ENCODE measurements around the gene UBL4A. TPM values are rescaled to one million over a fixed set of nuclear protein-coding genes. Genes with fewer than 3 reads are reported as not detected.

UBL4A gene
- total and polyA plus RNA-seq, 9 of the 15 experiments (the other 6 are each of a cell fraction or from before 2014, with no cell fraction given): 15.2 to 140 (median 100) TPM

GRCh38 chrX:154532690-154533089 lies 46.3 kb upstream of the UBL4A start (continued):
- TF ChIP-seq TRIM28 (IDR thresholded peaks at IDR 0.05): no peak

- 100% methylated on average over 2 of the region's 16 CpGs for WGBS (ENCODE audit: insufficient coverage, low coverage, missing lambda C conversion rate)
- intact Hi-C loops (cut with micrococcal nuclease): no loop called here
- no peak for DNase-seq (ENCODE audit: extremely low read depth in 1 of 4, low spot score in 3 of 4)
- H2AFZ ChIP-seq (ENCODE audit: low read depth, low read length): no peak overlapping the region
- H4K20me1 ChIP-seq (replicated peaks; ENCODE audit: control insufficient read depth, insufficient read depth, low read length): no peaks in the 10 kb centered on the region
- peaks cover 56% of the 10 kb centered on the region; the same call in 2 of the 3 replicates for H3K36me3 ChIP-seq (ENCODE audit: control insufficient read depth, insufficient read depth, low read length)
- no peaks in the 10 kb centered on the region for H3K27me3 ChIP-seq (ENCODE audit: control insufficient read depth in 2 of 2, insufficient read depth in 2 of 2, low read length in 2 of 2)
- H3K79me2 ChIP-seq (ENCODE audit: control insufficient read depth, insufficient read depth, low read length): peaks cover 10% of the 10 kb centered on the region
- H3K27ac ChIP-seq (ENCODE audit: extremely low read depth, low read depth, low read length): no peak overlapping the region
- H3K4me3 ChIP-seq: no peak overlapping the region
- TF ChIP-seq SOX6 (IDR thresholded peaks at IDR 0.05) (no peak), CCAR2 (IDR thresholded peaks at IDR 0.05; ENCODE audit: low read depth, low read length) (no peak), ZNF512 (tag; IDR thresholded peaks at IDR 0.05) (no peak), ILK (tag; IDR thresholded peaks at IDR 0.05; ENCODE audit: borderline replicate concordance, low read depth) (no peak), ZNF695 (CRISPR knock-in tag; IDR thresholded peaks at IDR 0.05) (no peak), ZNF146 (CRISPR knock-in tag; IDR thresholded peaks at IDR 0.05; ENCODE audit: unreplicated experiment) (no peak), BCOR (IDR thresholded peaks at IDR 0.05) (no peak), HCFC1 (IDR thresholded peaks at IDR 0.05; ENCODE audit: low read depth, low read length) (no peak), MYC (IDR thresholded peaks at IDR 0.05; ENCODE audit: low read depth, low read length) (no peak), MYC (CRISPR knock-in tag; IDR thresholded peaks at IDR 0.05; ENCODE audit: borderline replicate concordance, low read depth) (no peak), UBTF (IDR thresholded peaks at IDR 0.05; ENCODE audit: borderline replicate concordance in 1 of 2, low read depth in 2 of 2, low read length in 2 of 2) (no peak), XRCC4 (IDR thresholded peaks at IDR 0.05; ENCODE audit: extremely low read depth, insufficient read depth, insufficient read length) (no peak), NR3C1 (CRISPR knock-in tag; IDR thresholded peaks at IDR 0.05) (no peak)
- ATAC-seq: no peak
- H3K9me1 ChIP-seq (ENCODE audit: control insufficient read depth, insufficient read depth, low read length): no peaks in the 10 kb centered on the region
- in situ Hi-C loops (cut with MboI): loop anchor here (10.0 to 25.0 kb wide), 3 partner anchors 127 to 369 kb away; partner anchors contain the start of genes DNASE1L1, EMD and FLNA
- no TSS peak for BruUV-seq (replicated peaks)
- no peak overlapping the region for H3K4me2 ChIP-seq (ENCODE audit: insufficient read depth, low read length)
- POLR2A ChIA-PET: interaction anchor here (0.6 to 4.4 kb wide), 4 partner anchors 11 to 168 kb away, joined by 3 to 35 read pairs (median 6); partner anchors contain the start of gene RPL10
- no peaks in the 10 kb centered on the region for H3K9me3 ChIP-seq (replicated peaks; ENCODE audit: control insufficient read depth, insufficient read depth, low read depth, low read length)
- no peak overlapping the region for H3K9ac ChIP-seq (ENCODE audit: insufficient read depth in 1 of 2, low read depth in 2 of 2, low read length in 2 of 2)
- peaks cover 11 to 37% of the 10 kb centered on the region in 2 experiments; a peak in 4 of 5 replicates for H3K4me1 ChIP-seq (replicated peaks in 1 of 2; ENCODE audit: control insufficient read depth in 2 of 2, insufficient read depth in 2 of 2, low read length in 2 of 2)
- CTCF ChIA-PET (ENCODE audit: low intra/inter-chr PET ratio): no interaction called here
- no peak for FAIRE-seq
Measured at GRCh38 chrX:154531626-154532025, 45.2 kb upstream of the UBL4A start.
